ENCODE results near the gene TSC22D3.

The TSC22D3 gene

DNA sequence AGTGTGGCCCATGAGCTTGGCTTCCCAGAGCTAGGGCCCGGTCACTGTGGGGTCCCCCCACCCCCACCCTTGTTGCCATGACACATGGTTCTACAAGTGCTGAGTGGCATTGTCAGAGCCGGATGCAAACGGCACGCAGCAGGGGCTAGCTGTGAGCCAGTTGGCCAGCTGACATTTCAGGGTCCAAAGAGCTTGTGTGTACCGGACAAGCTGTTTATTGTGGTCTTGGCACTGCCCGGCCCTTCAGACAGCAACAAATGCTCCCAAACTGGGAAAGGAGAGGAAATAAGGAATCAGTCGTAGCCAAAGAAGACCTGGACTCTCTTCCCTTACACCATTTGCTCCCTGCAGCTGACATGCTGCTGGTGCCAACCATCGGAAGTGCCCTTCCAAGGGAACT, 36.8 kb downstream of the TSC22D3 start:
- Histone ChIP-seq H3K9ac (ENCODE audit: low read length) (no peak overlapping the region), H4K20me1 (ENCODE audit: low read depth, low read length) (no peaks in the 10 kb centered on the region), H3K4me2 (ENCODE audit: low read depth, low read length, poor library complexity, severe bottlenecking) (no peak overlapping the region), H3K9me3 (ENCODE audit: insufficient read depth, low read length) (no peaks in the 10 kb centered on the region), H3K79me2 (ENCODE audit: insufficient read depth, low read length) (no peaks in the 10 kb centered on the region), H3K4me3 (ENCODE audit: insufficient read depth, low read length, poor library complexity, severe bottlenecking) (no peak overlapping the region), H2AFZ (ENCODE audit: low read depth, low read length, severe bottlenecking) (no peak overlapping the region), H3K27me3 (ENCODE audit: low read length) (no peaks in the 10 kb centered on the region), H3K27ac (ENCODE audit: low read depth, low read length) (no peak overlapping the region), H3K36me3 (ENCODE audit: low read length) (no peaks in the 10 kb centered on the region), H3F3A (ENCODE audit: insufficient read depth) (no peaks in the 10 kb centered on the region), H3K9me2 (replicated peaks; ENCODE audit: insufficient read depth, low read length) (no peaks in the 10 kb centered on the region)
- TF ChIP-seq EZH2phosphoT487 (conservative IDR thresholded peaks at IDR 0.05; ENCODE audit: low read length), result no peak
- TF ChIP-seq, protein P1, sequence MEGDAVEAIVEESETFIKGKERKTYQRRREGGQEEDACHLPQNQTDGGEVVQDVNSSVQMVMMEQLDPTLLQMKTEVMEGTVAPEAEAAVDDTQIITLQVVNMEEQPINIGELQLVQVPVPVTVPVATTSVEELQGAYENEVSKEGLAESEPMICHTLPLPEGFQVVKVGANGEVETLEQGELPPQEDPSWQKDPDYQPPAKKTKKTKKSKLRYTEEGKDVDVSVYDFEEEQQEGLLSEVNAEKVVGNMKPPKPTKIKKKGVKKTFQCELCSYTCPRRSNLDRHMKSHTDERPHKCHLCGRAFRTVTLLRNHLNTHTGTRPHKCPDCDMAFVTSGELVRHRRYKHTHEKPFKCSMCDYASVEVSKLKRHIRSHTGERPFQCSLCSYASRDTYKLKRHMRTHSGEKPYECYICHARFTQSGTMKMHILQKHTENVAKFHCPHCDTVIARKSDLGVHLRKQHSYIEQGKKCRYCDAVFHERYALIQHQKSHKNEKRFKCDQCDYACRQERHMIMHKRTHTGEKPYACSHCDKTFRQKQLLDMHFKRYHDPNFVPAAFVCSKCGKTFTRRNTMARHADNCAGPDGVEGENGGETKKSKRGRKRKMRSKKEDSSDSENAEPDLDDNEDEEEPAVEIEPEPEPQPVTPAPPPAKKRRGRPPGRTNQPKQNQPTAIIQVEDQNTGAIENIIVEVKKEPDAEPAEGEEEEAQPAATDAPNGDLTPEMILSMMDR (IDR thresholded peaks at IDR 0.05; ENCODE audit: insufficient read depth, low read length, poor library complexity, severe bottlenecking), result no peak

DNA sequence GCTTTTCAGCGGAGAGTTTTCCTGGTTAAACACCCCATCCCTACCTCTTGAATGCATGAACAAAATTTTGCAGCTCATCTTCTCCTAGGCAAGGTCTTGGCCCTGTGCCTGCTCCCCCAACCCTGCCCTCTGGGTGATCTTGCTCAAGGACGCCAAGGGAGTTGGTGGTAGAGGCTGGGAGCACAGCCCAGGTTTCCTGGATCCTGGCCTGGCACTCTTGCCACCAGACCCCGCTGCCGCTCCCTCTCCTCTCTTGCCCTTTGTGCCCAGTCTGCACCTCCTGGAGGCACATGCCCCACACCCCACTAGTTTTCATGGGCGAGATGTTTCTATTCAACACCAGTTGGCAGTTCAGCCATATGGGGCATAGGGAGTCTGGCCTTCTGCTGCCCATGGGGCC, 37.3 kb downstream of the TSC22D3 start:
- Histone ChIP-seq H3K4me2 (ENCODE audit: low read depth, low read length, poor library complexity, severe bottlenecking) (no peak overlapping the region), H2AFZ (ENCODE audit: low read depth, low read length, severe bottlenecking) (no peak overlapping the region), H3K9me3 (ENCODE audit: insufficient read depth, low read length) (no peaks in the 10 kb centered on the region), H3K9ac (ENCODE audit: low read length) (no peak overlapping the region), H3K36me3 (ENCODE audit: low read length) (no peaks in the 10 kb centered on the region), H3F3A (ENCODE audit: insufficient read depth) (no peaks in the 10 kb centered on the region), H3K9me2 (replicated peaks; ENCODE audit: insufficient read depth, low read length) (no peaks in the 10 kb centered on the region), H3K27me3 (ENCODE audit: low read length) (no peaks in the 10 kb centered on the region), H4K20me1 (ENCODE audit: low read depth, low read length) (no peaks in the 10 kb centered on the region), H3K4me3 (ENCODE audit: insufficient read depth, low read length, poor library complexity, severe bottlenecking) (no peak overlapping the region), H3K79me2 (ENCODE audit: insufficient read depth, low read length) (no peaks in the 10 kb centered on the region), H3K27ac (ENCODE audit: low read depth, low read length) (no peak overlapping the region)
- TF ChIP-seq, protein P1 (IDR thresholded peaks at IDR 0.05; ENCODE audit: insufficient read depth, low read length, poor library complexity, severe bottlenecking), result no peak
- TF ChIP-seq EZH2phosphoT487 (conservative IDR thresholded peaks at IDR 0.05; ENCODE audit: low read length), result no peak

DNA sequence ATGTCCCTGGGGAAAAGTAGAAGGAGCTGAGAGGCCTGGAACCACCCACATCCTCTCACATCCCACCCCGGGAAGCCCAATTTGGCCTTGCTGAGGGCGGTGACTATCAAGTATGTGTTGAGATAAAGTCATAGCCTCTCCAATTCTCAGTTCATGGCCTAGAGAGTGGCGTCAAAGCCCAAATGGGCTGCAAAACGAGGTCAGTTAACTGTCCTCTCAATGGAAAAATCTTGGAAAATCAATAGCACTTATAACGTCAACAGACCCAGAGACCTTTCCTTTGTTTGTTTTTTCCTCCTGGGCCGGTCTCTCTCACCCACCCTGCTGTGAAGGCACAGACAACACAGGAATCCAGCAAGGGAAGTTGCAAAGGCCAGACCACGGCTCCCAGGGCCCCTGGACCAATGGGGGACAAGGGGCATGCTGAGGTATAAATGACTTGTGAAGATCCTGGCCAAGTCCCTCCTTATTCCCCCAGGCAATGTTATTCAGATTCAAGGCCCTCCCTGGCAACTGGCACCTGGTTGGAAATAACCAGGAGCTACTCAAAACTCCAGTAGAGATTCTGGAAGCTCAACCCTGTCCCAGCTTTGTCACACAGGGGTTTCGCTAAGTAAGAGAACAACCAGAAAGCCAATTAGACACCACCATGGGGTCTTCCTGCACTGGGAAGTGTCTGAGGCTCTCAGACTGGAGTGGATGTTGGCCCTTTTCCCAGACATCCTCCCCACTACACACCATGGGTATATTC, 38.6 kb downstream of the TSC22D3 start:
- TF ChIP-seq, protein P1 (IDR thresholded peaks at IDR 0.05; ENCODE audit: insufficient read depth, low read length, poor library complexity, severe bottlenecking), result no peak
- TF ChIP-seq EZH2phosphoT487 (conservative IDR thresholded peaks at IDR 0.05; ENCODE audit: low read length), result no peak
- Histone ChIP-seq H3K27me3 (ENCODE audit: low read length) (no peaks in the 10 kb centered on the region), H3K9me2 (replicated peaks; ENCODE audit: insufficient read depth, low read length) (no peaks in the 10 kb centered on the region), H3K4me3 (ENCODE audit: insufficient read depth, low read length, poor library complexity, severe bottlenecking) (no peak overlapping the region), H2AFZ (ENCODE audit: low read depth, low read length, severe bottlenecking) (no peak overlapping the region), H3K27ac (ENCODE audit: low read depth, low read length) (no peak overlapping the region), H3K36me3 (ENCODE audit: low read length) (no peaks in the 10 kb centered on the region), H3K9ac (ENCODE audit: low read length) (no peak overlapping the region), H3K4me2 (ENCODE audit: low read depth, low read length, poor library complexity, severe bottlenecking) (no peak overlapping the region), H3K9me3 (ENCODE audit: insufficient read depth, low read length) (no peaks in the 10 kb centered on the region), H3K79me2 (ENCODE audit: insufficient read depth, low read length) (no peaks in the 10 kb centered on the region), H3F3A (ENCODE audit: insufficient read depth) (no peaks in the 10 kb centered on the region), H4K20me1 (ENCODE audit: low read depth, low read length) (no peaks in the 10 kb centered on the region)

Data from SU-DHL-6 (cell line).